GM21447 (cell line): ENCODE data around the gene AMBRA1.

ENCODE experiments used
- ATAC-seq: cut with Tn5 transposase; IDR thresholded peaks from one replicate; pipeline ENCODE4 v1.9.1; 2021; ENCODE audit not compliant: unreplicated experiment

Gene AMBRA1

DNA sequence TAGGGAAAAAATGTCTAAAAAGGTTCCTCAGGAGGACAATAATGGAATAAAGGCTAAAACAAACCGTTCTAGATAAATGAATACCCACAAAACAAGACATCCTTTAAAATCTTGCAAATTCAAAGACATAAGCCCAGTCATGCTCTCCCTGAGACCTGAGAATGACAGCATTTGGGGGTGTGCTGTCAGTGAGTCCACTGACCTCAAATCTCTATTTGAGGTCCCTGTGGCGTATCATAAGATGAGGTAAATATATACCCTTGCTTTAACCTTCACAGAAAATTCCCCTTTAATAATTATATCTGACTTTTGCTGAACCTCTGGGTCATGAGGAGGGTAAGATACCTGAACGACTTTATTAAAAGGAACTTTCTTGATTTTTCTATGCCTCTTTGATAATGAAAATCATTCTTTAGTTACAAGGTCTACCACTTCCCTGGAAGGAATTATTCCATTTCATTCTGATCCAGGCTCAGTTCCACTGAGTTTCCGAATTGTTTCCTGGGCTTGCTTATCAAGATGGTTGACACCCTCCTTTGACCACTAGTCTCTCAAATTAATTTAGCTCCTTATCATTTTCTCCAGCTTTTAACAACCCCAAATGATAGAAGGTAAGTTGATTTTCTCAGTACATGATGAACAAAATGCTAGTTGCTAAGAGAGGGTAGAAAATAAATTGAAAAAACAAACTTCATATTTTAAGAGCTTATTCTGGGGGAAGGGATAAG lies 148.5 kb downstream of the AMBRA1 start:
- ATAC-seq, result no peak

DNA sequence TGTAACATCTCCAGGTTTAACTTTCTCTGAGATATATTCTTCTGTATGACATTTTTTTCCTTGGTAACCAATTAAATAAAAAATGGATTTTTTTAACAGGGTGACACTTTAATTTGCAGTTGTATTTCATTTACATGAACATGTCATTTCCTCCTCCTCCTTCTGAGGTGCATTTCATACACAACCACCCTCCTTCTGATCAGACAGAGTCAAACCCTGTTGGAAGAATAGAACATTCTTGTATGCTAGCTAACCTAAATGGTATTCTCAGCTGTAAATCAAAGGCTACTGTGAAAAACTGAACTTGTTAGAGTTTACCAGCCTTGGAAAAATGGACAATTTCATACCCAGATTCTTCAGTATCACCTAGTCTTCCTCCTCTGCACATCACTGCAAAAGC lies 149.5 kb downstream of the AMBRA1 start:
- ATAC-seq, result no peak

DNA sequence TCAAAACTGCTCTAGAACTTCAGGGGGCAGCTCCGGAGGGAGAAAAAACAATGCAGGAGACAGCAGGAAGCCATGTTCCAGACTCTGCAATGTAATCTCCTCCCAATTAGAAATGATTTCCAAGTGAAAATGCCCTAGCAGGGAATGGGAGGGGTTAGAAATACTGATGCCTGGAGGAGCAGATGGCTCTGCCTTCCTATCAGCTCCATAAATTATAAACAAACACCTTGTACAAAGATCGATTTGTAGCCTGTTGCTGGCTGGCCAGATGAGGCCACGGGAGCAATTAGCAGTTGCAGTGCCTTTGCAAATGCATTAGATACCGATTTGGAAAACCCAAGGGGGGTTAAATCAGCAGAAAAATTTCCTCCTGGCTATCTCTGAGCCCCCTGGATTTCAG lies 155.6 kb downstream of the AMBRA1 start:
- ATAC-seq, result no peak

DNA sequence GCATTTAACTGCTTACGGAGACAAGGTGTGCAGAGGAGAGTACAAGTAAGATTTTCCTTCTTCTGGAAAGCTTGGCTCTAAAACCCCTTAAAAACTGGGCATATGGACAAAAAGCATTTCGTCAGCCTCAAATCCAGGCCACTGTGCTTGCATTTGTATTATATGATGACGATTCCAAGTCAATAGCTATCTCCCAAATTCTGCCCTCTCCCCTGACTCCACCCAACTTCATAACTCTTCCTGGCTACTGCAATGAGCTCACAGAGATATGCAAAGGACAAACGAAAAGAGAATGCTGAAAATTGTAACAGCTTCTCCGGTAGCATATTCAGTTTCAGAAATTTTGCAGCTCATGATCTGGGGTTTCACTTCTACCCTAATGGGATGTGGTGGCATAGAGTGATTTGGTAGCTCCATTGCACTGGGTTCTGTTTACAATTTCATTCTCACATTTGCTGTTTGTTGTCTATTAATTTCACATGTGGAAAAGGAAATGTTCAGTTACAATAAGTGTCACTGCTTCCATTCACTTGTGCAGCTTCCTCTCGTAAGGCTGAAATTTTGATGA lies 156.6 kb downstream of the AMBRA1 start:
- no peak for ATAC-seq

DNA sequence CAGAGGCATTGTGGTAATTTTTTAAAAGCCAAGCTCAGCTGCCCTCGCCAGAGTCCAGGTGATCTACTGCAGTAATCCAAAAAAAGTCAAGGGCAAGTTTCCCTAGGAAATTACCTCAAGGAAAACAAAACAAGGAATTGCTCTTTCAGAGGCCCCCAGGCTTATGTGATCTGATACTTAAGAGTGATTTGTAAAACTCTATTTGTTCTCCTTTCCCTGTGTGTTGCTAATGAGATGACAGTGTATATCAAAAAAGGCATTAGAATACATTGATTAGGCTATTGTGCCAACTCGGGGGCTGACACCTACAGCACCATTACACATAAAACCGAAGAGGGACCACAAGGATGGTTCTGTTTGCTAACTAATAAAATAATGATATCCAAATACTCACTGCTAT lies 157.7 kb downstream of the AMBRA1 start:
- ATAC-seq, result no peak

DNA sequence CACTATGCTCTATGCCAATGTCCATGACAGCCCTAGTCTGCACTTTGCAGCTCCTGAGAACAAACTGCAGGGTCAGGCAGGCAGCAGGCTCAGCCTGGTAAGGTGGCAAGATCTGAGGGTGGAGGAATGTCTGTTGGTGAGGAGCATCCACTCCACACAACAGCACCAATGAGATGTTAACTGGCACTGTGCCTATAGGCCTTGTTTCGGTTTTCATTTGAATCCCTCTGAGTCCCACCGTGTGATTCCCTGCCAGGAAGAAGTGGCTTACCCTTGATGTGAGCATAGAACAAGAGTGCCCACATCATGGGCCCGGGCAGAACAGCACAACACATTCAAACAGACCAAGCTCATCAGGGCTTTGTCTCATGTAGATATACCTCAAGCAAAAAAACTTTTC lies 158.1 kb downstream of the AMBRA1 start:
- no peak for ATAC-seq

DNA sequence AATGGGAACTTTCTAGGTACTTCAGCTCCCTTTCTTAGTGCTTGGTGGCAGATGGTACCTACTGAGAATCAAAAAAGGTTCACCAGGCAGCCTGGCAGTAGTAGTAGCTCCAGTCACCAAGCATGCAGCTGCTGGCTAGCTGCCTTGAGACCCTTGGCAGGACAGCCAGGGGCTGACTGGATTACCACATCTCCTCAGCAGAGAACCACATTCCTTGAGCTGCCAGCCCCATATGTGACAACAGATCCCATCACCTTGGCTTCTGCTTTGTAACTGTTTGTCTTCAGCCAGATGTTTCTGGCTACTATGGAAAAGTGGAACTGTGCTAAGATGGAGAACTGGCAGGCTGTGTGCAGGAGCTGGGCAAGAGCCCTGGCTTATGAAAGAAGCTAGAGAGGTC lies 162.6 kb downstream of the AMBRA1 start:
- no peak for ATAC-seq

DNA sequence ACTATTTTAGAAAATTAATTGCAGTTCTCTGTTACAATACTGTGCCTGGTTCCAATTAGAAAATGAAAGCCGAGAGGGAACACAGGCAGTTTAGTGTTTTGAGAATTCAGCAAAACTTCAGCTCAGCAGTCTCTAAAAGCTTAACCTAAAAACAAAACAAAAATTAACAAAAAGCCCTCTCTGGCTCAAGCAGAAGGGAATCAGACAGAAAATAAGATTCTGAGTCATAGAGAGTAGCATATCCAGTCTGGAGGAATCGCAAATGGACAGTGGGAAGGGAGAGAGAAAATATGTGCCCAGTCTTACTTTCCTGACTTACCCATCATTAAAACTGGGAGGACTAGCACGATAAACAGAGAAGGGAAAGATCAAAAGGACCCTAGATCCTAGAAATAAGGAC lies 164.1 kb downstream of the AMBRA1 start:
- no peak for ATAC-seq

DNA sequence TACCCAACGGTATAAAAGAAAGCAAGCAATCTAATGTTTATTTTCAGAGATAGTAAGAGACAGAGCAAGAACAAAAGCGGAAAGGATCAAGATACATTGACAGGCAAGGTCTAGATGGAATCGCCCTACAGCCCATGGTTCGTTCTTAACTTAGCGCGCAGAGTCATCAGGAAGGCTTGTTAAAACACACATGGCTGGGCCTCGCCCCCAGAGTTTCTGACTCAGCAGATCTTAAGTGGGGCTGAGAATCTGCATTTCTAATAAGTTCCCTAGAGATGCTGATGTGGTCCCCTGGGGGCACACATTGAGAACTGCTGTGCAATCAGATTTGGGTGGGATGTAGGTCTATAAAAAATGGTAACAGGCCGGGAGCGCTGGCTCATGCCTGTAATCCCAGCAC lies 166.5 kb downstream of the AMBRA1 start:
- no peak for ATAC-seq

DNA sequence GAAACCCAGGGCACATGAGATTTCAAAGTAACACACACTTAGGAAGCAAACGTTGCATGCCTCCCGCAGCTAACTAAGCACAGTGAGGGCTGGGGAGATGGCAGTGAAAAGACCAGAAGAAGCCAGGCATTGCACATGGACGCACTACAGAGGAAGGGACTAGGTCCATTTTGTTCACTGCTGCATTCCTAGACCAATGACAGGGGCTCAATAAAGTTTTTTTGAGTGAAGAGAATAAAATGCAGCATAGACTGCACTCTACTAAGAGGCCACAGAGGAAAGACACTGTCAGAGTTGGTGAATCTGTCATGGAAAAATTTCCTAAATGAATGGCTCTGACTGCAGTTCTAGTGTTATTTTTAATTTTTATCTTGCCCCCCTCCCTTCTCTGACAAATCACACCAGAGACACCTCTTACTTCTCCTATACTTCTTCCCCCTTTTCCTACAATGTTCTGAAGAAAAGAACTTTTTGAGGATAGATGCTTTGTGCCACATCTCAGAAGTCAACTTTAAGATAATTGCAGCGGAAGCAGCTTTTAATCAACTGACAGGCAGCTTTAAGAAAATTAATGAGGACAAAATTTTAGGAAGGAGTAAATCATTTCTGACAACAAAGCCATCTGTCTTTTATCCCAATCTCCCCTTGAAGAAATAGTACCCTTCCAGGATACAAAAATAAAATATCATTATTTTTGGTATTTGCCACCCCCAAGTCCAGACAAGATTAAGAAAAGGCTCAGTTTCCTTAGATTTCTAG lies 167.4 kb downstream of the AMBRA1 start:
- ATAC-seq, result no peak

DNA sequence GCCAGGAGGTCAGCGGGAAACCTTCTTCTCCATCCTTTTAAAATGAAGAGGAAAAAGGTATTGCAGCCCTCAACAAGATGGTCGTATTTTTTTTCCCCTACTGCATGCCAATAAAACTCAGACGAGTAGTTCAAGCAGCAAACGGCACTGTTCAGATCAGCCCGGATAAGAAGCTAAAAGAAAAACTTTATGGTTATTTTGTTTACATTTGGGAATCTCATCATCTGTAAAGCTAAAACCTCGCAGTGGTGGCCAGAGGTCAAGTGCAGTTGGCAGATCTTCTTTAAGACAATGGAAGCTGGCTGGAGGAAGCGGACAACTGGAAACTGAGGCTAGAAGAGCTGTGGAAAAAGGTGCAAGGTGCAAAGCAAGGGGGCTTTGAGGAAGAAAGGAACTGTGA lies 171.2 kb downstream of the AMBRA1 start:
- ATAC-seq, result no peak

DNA sequence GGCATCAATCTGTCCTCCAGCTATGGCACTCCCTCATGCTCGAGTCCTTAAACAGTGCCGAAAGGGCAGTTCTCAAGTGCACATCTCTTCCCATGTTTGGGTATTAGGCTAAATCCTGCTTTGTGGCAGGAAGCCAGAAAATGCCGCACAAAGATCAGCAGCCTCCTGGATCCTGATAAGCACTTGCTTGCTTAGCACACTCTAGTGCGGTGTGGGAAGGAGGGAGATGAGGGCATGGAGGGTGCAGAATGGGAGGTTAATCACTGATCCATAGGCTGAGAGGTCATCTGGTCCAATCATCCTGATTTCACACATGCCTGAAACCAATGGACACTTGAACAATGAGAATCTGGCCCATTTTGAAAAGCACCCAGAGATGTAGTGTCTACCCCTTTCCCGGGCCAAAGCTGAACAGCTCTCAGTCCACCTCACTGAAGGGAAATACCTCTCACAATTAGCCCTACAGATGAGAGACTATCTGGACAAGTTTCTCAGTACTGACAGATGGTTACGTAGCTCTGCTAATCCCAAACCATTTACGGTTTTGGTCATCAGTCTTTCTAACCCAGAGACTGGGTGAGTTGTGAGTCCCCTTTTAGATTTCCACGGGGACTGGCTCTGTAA lies 172.5 kb downstream of the AMBRA1 start:
- ATAC-seq, result no peak

DNA sequence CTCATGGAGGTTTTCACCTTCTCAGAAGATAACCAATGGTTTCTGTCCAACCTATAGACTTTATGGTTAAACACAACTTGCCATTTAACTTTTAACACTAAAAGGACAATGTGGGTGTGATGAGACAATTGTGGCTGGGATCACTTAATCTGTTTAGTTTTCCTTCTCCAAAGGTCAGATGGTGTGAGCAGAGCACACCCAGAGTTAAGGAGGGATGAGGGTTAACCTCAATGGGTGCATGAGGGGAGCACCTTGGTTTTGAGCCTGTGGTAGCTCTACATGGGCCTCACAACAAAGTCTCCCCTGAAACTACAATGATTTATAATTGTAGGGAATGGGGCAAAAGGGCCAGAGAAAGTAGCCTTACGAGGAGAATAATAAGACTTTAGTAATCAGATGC lies 173.3 kb downstream of the AMBRA1 start:
- ATAC-seq, result no peak

DNA sequence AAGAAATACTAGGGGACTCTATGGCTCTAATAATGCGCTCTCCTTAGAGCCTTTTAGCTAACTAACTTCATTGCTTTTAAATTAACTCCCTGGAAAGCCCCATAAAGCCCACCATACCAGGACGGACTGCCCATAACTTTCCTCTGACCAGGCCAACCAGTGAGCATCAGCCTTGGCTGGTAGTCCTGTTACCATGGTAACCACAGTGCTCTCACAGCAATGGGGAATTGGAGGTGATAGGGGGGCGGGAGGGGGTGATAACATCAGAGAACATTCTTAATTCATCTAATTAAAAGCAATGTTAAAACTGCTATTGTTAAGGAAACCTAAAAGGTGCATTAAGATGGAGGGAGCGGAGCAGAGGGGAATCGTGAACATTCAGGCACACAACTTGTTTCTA lies 175.1 kb downstream of the AMBRA1 start:
- ATAC-seq, result no peak

DNA sequence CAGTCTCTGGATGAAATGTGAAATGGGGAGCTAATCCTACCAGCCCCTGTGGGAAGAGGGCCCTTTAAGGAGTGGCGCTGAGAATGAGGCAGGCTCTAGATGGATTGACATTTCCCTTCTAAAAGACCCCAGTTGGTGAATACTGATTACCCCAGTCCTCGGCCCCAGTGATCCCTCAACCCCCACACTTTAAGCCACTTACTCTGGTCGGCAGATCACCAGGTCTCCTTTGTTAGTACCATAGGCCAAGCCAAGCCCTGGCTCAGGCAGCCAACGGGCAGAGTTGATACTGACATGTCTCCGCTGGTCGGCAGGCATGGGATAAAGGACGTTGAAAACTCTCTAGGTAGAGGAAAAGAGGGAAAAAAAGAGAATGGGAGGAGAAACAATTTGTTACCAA lies 176.1 kb downstream of the AMBRA1 start:
- ATAC-seq, result no peak

DNA sequence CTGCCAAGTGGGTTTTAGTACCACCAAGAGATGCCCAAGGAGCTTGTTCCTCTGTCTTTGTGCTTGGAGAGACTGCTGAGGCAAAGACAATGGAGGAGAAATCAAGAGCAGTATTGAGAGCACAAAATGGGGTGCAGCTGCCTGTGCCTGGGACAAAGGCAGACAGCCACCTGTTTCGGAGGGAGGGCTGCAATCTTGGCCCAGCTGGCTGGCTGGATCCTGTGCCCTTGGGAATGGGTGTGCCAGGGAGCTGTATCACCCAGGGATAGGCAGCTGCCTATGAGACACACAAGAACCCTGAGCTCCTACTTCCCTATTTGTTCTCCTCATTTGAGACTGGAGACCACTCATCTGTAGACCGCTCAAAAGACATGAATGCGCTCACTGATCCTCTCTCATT lies 178.9 kb downstream of the AMBRA1 start:
- no peak for ATAC-seq

DNA sequence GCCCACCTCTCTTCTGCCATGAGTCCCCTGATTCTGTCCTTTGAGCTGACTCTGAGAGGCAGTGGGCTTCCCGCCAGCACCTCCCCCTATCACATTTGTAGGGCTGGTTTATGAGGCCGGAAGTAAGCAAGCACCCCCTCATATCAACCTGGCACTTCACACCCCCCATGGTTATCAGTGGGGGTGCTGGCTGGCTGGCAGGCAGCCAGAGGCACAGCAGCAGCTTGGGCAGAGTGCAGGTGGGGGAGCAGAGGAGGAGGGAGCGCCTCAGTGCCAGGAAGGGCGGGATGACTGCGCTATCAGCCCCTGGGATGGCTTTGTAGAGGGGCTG lies 179.4 kb downstream of the AMBRA1 start:
- ATAC-seq, result no peak

DNA sequence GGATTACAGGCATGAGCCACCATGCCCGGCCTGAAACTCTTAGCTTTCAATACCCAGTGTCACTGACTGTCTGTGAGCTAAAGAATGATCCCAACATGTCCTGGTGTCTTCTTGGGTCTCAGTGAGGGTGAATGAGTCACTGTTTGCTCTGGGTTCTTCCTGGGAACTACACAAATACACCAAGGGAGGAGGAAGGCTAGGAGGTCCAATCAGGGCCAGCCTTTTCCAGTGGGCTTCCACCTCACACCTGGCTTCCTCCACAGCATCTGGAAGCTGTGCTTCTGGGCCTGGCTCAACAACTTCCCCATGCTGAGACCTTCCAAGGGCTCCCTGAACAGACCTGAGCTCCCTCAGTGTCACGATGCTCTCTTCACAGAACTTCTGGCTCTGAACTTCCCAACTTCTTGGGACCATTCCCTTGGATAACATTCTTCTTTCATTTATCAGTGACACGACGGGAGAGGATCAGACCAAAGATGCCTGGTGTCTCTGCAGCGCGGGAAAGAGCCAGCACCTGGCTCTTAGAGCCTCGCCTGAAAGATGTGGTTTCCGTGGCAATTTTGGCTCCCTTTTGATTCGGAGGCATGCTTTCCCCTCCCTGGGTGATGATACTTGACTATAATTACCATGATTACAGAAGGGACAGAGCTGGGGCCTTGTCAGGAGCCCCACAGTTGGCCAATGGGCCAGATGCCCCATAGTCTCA lies 179.9 kb downstream of the AMBRA1 start:
- no peak for ATAC-seq

DNA sequence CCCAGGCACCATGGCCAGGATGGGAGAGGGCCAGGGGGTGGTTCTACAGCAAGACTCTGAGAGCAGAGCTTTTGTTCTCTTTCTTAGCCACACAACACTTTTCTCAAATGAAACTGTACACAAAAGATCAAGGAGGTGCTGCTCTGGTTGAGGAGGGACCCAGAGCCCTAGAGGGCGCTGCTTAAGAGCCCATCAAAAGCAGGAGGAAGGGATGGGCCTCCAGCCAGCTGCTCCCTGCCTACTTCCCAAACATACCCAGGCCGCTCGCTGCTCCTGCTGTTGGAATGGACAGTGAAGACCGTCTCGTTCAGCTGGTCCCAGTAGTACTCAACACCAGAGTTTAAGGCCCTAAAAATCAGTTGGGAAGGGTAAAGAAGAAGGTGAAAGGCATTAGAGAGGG lies 183.8 kb downstream of the AMBRA1 start:
- no peak for ATAC-seq

DNA sequence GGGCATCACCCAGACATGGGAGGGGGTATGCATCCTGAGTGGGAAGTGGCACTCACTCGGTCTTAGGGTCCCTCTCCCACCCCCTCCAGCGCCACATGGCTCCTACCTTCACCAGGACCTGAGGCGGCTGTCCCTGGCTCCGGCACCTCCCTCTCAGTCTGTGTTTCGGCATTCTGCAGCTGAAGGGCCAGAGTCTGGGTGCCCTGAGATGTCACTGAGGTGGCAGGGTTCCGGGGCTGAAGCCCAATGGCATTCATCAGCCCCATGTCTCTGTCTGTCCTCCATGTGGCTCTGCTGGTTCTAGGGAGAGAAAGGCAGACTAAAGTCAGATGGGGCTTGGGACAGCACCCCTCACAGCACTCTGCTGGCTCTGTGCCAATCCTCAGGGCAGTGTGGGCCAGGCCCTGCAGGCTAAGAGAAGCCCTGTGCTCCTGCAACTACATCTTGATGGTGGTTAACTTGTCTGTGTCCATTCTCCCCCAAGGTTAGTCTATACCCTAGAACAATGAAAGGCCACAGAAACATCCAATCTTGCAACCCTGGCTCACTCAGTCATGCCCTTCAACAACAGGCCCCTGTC lies 185.3 kb downstream of the AMBRA1 start:
- ATAC-seq, result no peak

DNA sequence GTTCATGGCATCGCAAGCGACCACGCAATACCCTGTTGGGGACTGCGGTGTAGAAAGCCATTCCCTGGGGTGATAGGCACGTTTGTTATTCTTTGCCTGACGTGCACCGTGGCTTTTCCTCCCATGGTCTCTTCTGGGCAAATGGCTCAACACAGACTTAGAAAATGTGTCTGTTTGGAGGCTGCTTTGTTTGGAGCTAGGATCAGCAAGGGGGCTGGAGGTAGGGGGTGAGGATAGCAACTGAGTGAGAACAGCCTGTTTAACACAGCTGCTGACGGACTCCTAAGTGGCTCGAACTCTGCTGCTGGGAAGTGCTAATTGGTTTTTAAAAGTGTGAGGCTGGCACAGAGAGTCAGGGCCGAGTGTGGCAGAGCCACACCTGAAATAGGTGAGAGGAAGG lies 186.2 kb downstream of the AMBRA1 start:
- ATAC-seq, result no peak
